ENCODE data around the gene C4orf51.
A peak's percentile ranks its signal among the peaks of the same experiment; 100 is the strongest.
"Not testable (repeated sequence)": the region's sequence is repeated elsewhere in the genome, so short reads cannot be mapped to it uniquely, and the experiment has no call there.

The C4orf51 gene

DNA sequence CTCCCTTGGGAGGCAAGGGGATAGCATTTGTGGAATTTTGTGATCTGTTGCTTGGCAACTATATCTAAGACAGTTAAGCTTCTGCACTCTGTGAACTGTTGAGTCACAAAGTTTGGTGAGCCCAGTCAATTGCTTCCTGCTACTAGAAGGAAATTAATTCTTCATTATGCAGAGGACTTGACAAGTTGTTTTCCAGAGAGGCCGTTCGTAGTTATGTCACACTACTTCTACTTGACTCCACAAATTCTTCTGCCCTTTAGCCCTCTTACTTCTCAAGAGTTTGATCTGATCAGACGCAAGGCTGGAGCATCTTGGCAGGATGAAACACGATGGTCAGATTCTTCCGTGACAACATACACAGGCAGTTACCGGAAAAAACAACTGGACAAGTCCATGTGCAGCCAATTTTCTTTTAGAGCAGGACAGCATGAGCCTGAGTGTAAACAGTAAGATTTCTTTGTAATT is at the start of gene C4orf51:
Gene C4orf51, plus strand, starts transcription at position 156 of the 465 bp plus-strand sequence. Its CDS starts 58 bp downstream, at position 214.
- DNase-seq (ENCODE audit: low read depth) = peak; percentile 53
- H3K4me1 ChIP-seq (ENCODE audit: control insufficient read depth, insufficient read depth, low read length) = peaks cover 24% of the 10 kb centered on the region
- H3K4me3 ChIP-seq (ENCODE audit: low read length) = peak within 1 kb of the TSS; percentile 39
- H3K27me3 ChIP-seq (replicated peaks; ENCODE audit: control insufficient read depth, insufficient read depth, low read length) = no peaks in the 10 kb centered on the region
- H3K36me3 ChIP-seq (ENCODE audit: control insufficient read depth, insufficient read depth, low read length, severe bottlenecking) = no peaks in the 10 kb centered on the region
- peaks cover 6% of the 10 kb centered on the region for H3K9me3 ChIP-seq (ENCODE audit: control insufficient read depth, low read length)
- H3K9ac ChIP-seq (ENCODE audit: low read length) = peak within 1 kb of the TSS; percentile 20

DNA sequence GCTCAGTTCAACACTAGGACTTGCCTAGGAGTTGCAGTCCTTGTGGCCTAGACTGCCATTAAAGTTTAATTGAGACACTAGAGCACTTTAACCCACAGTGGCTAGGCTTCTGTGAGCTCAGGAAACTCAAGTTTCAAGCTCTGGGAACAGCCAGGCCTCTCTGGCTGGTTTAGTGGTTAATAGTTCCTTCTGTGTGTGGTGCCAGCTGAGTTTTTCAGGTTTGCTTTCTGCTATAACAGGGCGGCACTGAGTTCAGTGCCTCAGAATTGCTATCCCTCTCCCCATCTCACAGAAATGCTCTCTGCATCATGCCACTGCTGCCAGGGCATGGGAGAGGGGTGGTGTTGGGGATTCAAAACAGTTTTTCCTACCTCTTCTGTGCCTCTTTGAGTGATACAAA is 44.8 kb upstream of the C4orf51 start:
- no peaks in the 10 kb centered on the region for H3K27me3 ChIP-seq (replicated peaks; ENCODE audit: control insufficient read depth, insufficient read depth, low read length)
- no peak for DNase-seq (ENCODE audit: low read depth)
- no peaks in the 10 kb centered on the region for H3K4me1 ChIP-seq (ENCODE audit: control insufficient read depth, insufficient read depth, low read length)
- no peak overlapping the region for H3K4me3 ChIP-seq (ENCODE audit: low read length)
- no peak overlapping the region for H3K9ac ChIP-seq (ENCODE audit: low read length)
- H3K9me3 ChIP-seq (ENCODE audit: control insufficient read depth, low read length) = no peaks in the 10 kb centered on the region
- peaks cover 19% of the 10 kb centered on the region for H3K36me3 ChIP-seq (ENCODE audit: control insufficient read depth, insufficient read depth, low read length, severe bottlenecking)

DNA sequence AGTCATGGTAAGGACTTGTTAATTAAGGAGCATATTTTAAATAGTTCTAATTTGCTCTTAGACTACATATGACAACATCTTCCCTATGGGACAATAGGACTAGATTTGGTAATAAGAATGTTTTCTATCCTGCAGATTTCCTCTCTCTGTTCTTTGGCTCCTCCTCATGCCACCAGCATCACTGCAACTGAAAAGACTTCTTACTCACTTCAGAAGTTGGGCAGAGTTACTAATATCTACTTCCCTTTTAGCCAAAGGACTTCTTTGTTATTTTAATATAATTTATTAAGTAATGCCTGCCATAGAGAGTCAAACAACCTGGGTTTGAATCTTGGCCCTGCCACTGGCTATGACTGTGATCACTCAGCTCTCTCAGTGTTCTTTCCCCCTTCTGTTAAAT is 44.3 kb upstream of the C4orf51 start:
- no peak for DNase-seq (ENCODE audit: low read depth)
- Histone ChIP-seq H3K9me3 (ENCODE audit: control insufficient read depth, low read length) (no peaks in the 10 kb centered on the region), H3K9ac (ENCODE audit: low read length) (no peak overlapping the region), H3K4me3 (ENCODE audit: low read length) (no peak overlapping the region), H3K36me3 (ENCODE audit: control insufficient read depth, insufficient read depth, low read length, severe bottlenecking) (peaks cover 19% of the 10 kb centered on the region), H3K27me3 (replicated peaks; ENCODE audit: control insufficient read depth, insufficient read depth, low read length) (no peaks in the 10 kb centered on the region), H3K4me1 (ENCODE audit: control insufficient read depth, insufficient read depth, low read length) (peaks cover 3% of the 10 kb centered on the region)

DNA sequence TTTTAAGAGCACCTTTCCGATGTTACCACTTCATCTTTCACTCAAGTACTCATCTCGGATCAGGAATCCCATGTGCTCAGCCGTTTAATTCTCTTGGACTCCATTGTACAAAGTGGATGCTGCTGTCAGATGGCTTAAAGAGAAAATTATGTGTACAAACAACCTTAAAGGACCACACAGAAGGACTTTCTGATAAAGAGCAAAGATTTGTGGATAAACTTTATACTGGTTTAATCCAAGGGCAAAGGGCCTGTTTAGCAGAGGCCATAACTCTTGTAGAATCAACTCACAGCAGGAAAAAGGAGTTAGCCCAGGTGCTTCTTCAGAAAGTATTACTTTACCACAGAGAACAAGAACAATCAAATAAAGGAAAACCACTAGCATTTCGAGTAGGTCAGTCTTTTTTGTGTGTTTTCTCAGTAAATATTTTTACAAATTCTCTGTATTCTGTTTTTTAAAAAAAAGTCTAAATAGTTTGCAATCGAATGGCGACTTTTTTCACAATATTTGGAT is 40.7 kb upstream of the C4orf51 start:
- H3K4me3 ChIP-seq (ENCODE audit: low read length) = no peak overlapping the region
- peaks cover 13% of the 10 kb centered on the region for H3K36me3 ChIP-seq (ENCODE audit: control insufficient read depth, insufficient read depth, low read length, severe bottlenecking)
- no peaks in the 10 kb centered on the region for H3K9me3 ChIP-seq (ENCODE audit: control insufficient read depth, low read length)
- DNase-seq (ENCODE audit: low read depth) = no peak
- peaks cover 6% of the 10 kb centered on the region for H3K4me1 ChIP-seq (ENCODE audit: control insufficient read depth, insufficient read depth, low read length)
- no peaks in the 10 kb centered on the region for H3K27me3 ChIP-seq (replicated peaks; ENCODE audit: control insufficient read depth, insufficient read depth, low read length)
- H3K9ac ChIP-seq (ENCODE audit: low read length) = no peak overlapping the region

DNA sequence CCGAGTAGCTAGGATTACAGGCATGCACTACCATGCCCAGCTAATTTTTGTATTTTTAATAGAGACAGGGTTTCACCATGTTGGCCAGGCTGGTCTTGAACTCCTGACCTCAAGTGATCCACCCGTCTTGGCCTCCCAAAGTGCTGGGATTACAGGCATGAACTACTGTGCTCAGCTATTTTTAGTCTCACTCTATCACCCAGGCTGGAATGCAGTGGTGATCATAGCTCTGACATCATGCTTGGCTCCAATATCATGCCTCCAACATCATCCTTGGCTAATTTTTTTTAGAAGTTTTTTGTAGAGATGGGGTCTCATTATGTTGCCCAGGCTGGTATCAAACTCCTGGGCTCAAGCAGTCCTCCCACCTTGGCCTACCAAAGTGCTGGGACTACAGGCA is 39.7 kb upstream of the C4orf51 start:
- H3K27me3 ChIP-seq (replicated peaks; ENCODE audit: control insufficient read depth, insufficient read depth, low read length) = not testable (repeated sequence)

DNA sequence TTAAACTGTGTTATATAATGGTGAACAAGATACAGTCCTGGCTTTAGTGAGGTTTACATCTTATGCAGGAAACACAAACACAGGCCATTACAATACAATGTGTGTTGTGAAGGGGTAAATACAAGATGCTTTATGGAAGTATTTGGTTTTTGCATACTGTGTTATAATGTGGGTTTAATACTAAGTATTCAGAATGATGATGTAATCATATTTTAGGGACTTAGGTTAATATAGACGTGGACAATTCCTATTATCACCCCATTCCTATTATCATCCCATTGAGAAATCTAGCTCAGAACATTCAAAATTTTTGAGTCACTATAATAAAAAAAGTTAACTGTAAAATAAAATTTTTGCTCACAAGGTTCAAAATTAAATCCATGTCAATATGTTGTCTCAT is 36.7 kb upstream of the C4orf51 start:
- H3K27me3 ChIP-seq (replicated peaks; ENCODE audit: control insufficient read depth, insufficient read depth, low read length) = no peaks in the 10 kb centered on the region
- no peaks in the 10 kb centered on the region for H3K9me3 ChIP-seq (ENCODE audit: control insufficient read depth, low read length)
- no peak overlapping the region for H3K4me3 ChIP-seq (ENCODE audit: low read length)
- peaks cover 22% of the 10 kb centered on the region for H3K36me3 ChIP-seq (ENCODE audit: control insufficient read depth, insufficient read depth, low read length, severe bottlenecking)
- no peak overlapping the region for H3K9ac ChIP-seq (ENCODE audit: low read length)
- DNase-seq (ENCODE audit: low read depth) = no peak
- peaks cover 6% of the 10 kb centered on the region for H3K4me1 ChIP-seq (ENCODE audit: control insufficient read depth, insufficient read depth, low read length)

More for the DNA sequence above, 39.7 kb upstream of the C4orf51 start:
- DNase-seq (ENCODE audit: low read depth) = peak; percentile 53
- H3K36me3 ChIP-seq (ENCODE audit: control insufficient read depth, insufficient read depth, low read length, severe bottlenecking) = peaks cover 13% of the 10 kb centered on the region
- not testable (repeated sequence) for H3K4me3 ChIP-seq (ENCODE audit: low read length); H3K9ac ChIP-seq (ENCODE audit: low read length); H3K4me1 ChIP-seq (ENCODE audit: control insufficient read depth, insufficient read depth, low read length); H3K9me3 ChIP-seq (ENCODE audit: control insufficient read depth, low read length)

DNA sequence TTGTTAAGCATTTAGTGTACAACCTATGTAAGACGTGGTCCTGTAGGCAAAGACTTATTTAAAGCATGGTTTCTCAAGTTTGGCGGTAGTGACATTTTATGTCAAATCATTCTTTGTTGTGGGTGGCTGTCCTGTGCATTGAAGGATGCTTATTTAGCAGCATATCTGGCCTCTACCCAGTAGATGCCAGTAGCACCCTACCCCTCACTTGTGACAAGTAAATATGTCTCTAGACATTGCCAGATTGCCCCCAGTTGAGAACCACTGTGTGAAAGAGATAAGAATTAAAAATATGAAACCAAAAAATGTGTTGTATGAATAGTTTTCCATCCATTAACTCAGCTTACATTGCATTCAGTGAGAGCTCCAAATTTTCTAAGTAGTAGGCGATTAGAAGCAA is 35.2 kb upstream of the C4orf51 start:
- Histone ChIP-seq H3K36me3 (ENCODE audit: control insufficient read depth, insufficient read depth, low read length, severe bottlenecking) (peaks cover 11% of the 10 kb centered on the region), H3K27me3 (replicated peaks; ENCODE audit: control insufficient read depth, insufficient read depth, low read length) (no peaks in the 10 kb centered on the region), H3K4me1 (ENCODE audit: control insufficient read depth, insufficient read depth, low read length) (peaks cover 6% of the 10 kb centered on the region), H3K4me3 (ENCODE audit: low read length) (no peak overlapping the region), H3K9ac (ENCODE audit: low read length) (no peak overlapping the region), H3K9me3 (ENCODE audit: control insufficient read depth, low read length) (no peaks in the 10 kb centered on the region)
- DNase-seq (ENCODE audit: low read depth) = no peak

DNA sequence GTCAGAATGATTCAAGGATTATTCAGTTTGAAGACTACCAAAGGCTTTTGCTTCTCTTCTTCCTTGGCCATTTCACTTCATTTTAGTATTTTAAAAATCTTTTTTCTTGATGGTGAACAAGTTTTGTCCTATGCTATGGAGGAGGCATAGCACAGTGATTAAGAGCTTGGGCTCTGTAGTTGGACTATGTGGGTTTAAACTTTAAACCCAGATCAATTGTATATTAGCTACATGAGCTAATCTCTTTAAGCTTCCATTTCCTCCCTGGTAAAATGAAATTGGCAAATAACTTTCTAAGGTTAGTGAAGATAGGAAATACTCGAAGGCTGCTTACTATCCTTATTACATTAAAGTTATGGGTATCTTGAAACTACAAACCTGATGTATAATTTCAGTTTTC is 23.8 kb upstream of the C4orf51 start:
- Histone ChIP-seq H3K9me3 (ENCODE audit: control insufficient read depth, low read length) (no peaks in the 10 kb centered on the region), H3K9ac (ENCODE audit: low read length) (no peak overlapping the region), H3K36me3 (ENCODE audit: control insufficient read depth, insufficient read depth, low read length, severe bottlenecking) (peaks cover 26% of the 10 kb centered on the region), H3K4me3 (ENCODE audit: low read length) (no peak overlapping the region), H3K4me1 (ENCODE audit: control insufficient read depth, insufficient read depth, low read length) (no peaks in the 10 kb centered on the region), H3K27me3 (replicated peaks; ENCODE audit: control insufficient read depth, insufficient read depth, low read length) (no peaks in the 10 kb centered on the region)
- DNase-seq (ENCODE audit: low read depth) = no peak

DNA sequence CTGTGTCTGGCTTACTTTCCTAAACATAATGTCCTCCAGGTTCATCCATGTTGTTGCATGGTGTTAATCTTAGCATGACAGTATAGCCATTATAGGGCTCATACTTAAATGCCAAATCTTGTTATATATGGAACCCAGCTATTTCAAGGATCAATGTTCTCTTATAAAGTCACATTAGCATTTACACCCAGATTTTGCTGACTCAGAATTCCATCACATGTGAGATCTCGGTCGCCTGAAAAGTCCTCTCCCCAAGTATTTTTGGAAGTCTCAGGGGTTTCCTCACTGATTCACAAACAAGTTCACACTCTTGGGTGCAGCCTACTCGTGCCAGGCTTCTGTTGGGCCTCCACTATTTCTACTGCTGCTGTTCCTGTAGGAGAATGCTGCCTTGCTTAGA is 19.9 kb upstream of the C4orf51 start:
- Histone ChIP-seq H3K9me3 (ENCODE audit: control insufficient read depth, low read length) (no peaks in the 10 kb centered on the region), H3K27me3 (replicated peaks; ENCODE audit: control insufficient read depth, insufficient read depth, low read length) (no peaks in the 10 kb centered on the region), H3K9ac (ENCODE audit: low read length) (no peak overlapping the region), H3K4me3 (ENCODE audit: low read length) (no peak overlapping the region), H3K4me1 (ENCODE audit: control insufficient read depth, insufficient read depth, low read length) (peaks cover 3% of the 10 kb centered on the region), H3K36me3 (ENCODE audit: control insufficient read depth, insufficient read depth, low read length, severe bottlenecking) (peaks cover 10% of the 10 kb centered on the region)
- DNase-seq (ENCODE audit: low read depth) = no peak

DNA sequence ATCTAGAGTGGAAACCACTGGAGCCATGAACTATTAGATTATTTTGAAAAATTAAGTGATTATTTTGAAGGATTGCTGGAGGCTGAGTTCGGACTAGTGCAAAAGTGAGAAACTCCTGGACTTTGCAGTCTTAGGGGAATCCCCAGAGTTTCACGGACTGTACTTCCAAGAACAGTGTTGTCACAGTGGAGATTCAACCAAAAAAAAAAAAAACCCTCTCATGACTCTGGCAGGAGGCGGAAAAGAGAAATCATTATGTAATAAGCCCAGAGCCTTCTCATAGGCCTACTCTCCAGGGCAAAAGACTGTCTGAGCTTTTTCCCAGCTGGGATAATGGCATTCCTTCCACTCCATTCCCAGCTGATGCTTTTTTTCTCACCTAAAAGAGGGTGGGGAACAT is 16.8 kb upstream of the C4orf51 start:
- peaks cover 3% of the 10 kb centered on the region for H3K4me1 ChIP-seq (ENCODE audit: control insufficient read depth, insufficient read depth, low read length)
- no peak overlapping the region for H3K9ac ChIP-seq (ENCODE audit: low read length)
- DNase-seq (ENCODE audit: low read depth) = no peak
- no peak overlapping the region for H3K4me3 ChIP-seq (ENCODE audit: low read length)
- H3K27me3 ChIP-seq (replicated peaks; ENCODE audit: control insufficient read depth, insufficient read depth, low read length) = no peaks in the 10 kb centered on the region
- H3K36me3 ChIP-seq (ENCODE audit: control insufficient read depth, insufficient read depth, low read length, severe bottlenecking) = no peaks in the 10 kb centered on the region
- H3K9me3 ChIP-seq (ENCODE audit: control insufficient read depth, low read length) = no peaks in the 10 kb centered on the region

DNA sequence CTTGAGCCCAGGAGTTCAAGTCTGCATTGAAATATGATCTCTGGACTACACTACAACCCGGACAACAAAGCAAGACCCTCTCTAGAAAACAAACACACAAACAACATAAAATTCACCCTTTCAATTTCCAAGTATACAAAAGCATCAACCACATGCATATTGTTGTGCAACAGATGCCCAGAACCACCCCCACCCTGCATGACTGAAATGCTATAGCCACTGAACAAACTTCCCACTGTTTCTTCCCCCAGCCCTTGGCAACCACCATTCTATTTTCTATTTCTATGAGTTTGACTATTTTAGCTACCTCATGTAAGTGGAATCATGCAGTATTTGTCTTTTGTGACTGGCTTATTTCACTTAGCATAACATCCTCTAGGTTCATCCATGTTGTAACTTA is 14.2 kb upstream of the C4orf51 start:
- no peaks in the 10 kb centered on the region for H3K9me3 ChIP-seq (ENCODE audit: control insufficient read depth, low read length)
- H3K4me3 ChIP-seq (ENCODE audit: low read length) = no peak overlapping the region
- no peaks in the 10 kb centered on the region for H3K36me3 ChIP-seq (ENCODE audit: control insufficient read depth, insufficient read depth, low read length, severe bottlenecking)
- no peaks in the 10 kb centered on the region for H3K27me3 ChIP-seq (replicated peaks; ENCODE audit: control insufficient read depth, insufficient read depth, low read length)
- DNase-seq (ENCODE audit: low read depth) = no peak
- H3K9ac ChIP-seq (ENCODE audit: low read length) = no peak overlapping the region
- peaks cover 3% of the 10 kb centered on the region for H3K4me1 ChIP-seq (ENCODE audit: control insufficient read depth, insufficient read depth, low read length)

DNA sequence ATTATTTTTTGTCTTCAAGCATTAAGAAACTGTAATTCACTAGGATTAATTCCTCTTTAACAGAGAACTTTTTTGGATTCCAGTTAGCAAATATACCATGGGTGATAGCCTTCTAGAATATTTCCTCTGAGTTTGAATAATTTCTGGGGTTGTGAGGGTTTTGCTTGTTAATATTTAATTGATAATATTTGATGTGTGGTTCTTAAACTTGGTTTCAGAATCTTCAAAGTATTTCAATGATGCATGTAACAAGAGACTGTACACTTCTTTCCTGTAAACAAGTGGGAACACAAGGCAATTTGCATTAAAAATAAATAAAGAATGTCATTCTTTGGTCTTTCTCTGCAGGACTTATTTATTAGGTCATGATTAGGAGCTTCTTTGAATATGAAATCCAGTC is 9.5 kb upstream of the C4orf51 start:
- peaks cover 2% of the 10 kb centered on the region for H3K4me1 ChIP-seq (ENCODE audit: control insufficient read depth, insufficient read depth, low read length)
- no peak overlapping the region for H3K4me3 ChIP-seq (ENCODE audit: low read length)
- H3K9me3 ChIP-seq (ENCODE audit: control insufficient read depth, low read length) = no peaks in the 10 kb centered on the region
- DNase-seq (ENCODE audit: low read depth) = no peak
- H3K27me3 ChIP-seq (replicated peaks; ENCODE audit: control insufficient read depth, insufficient read depth, low read length) = no peaks in the 10 kb centered on the region
- no peaks in the 10 kb centered on the region for H3K36me3 ChIP-seq (ENCODE audit: control insufficient read depth, insufficient read depth, low read length, severe bottlenecking)
- H3K9ac ChIP-seq (ENCODE audit: low read length) = no peak overlapping the region
